HG02885 (cell line): ENCODE measurements around the gene PCBP3.
"Not testable (repeated sequence)": the region's sequence is repeated elsewhere in the genome, so short reads cannot be mapped to it uniquely, and the experiment has no call there.

ENCODE experiments used
- ATAC-seq: cut with Tn5 transposase; IDR thresholded peaks from one replicate; pipeline ENCODE4 v1.9.1; 2021; ENCODE audit warnings: mild to moderate bottlenecking; ENCODE audit not compliant: unreplicated experiment, poor library complexity

PCBP3 gene

DNA sequence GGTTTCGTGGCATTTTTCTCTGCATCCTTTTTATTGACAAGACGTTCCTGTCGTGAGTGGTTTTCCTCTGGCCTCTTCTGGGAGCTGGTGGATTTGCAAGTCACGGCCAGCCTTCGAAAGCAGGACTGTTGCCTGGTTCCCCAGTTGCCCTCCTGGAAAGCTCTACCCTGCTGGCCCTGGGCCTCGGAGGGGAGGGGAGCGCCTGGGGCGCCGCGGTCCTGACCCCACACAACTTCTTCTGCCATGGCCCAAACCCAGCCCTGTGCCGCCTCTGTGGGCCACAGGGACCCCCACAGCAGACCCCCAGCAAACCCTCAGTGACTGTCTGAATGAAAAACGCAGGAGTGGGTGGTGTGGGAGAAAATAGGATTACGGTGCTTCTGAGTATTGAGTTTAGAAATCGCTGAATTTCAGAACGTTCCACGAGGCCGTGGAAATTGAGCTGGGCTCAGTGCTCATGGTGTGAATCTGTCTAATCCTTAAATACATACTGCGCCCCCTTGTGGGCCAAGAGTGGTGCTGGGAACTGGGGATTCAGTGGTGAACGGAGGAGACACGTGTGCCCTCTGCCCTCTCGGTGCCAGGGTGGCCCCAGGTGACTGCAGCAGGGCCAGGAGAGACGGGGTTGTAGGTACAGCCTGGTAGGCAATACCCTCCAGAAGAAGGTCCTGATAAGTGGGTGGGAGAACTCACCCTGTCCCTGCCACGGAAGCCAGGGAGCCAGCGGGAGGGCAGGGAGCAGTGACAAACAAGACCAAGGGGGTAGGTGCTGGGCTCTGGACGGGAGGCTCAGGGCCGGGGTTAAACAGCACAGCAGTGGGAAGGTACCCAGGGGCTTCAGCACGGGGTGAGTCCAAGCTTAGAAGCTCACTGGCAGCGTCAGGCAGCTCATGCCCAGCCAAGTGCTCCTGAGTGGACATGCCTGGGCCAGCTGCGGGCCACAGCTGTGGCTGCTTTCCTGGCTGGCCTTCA, 236.9 kb downstream of the PCBP3 start:
- no peak for ATAC-seq

DNA sequence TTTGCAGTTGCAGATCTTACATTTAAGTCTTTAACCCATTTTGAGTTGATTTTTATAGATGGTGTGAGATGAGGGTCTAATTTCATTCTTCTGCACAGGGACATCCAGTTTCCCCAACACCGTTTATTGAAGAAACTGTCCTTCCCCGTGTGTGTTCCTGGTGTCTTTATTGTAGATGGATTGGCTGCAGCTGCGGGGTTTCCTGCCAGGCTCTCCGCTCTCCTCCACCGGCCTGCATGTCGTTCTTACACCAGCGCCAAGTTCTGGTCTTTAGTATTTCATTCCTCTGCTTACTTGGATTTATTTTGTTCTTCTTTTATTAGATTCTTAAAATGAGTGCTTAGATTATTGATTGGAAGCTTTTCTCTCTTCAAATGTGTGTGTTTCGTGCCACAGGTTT, 239.1 kb downstream of the PCBP3 start:
- ATAC-seq: no peak

DNA sequence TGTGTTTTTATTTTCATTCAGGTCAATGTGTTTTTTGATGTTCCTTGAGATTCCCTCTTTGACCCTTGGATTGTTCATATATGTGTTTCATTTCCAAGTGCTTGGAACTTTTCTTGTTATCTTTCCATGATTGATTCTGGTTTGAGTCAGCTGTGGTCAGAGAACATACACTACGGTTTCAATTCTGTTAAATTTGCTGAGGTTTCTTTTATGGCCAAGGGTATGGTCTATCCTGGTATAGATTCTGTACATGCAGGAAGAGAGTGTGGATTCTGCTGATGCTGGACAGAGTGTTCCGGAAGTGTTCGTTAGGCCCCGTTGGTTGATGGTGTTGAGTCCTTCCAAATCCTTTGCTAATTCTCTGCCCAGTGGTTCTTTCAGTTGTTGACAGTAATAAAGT, 239.6 kb downstream of the PCBP3 start:
- no peak for ATAC-seq

DNA sequence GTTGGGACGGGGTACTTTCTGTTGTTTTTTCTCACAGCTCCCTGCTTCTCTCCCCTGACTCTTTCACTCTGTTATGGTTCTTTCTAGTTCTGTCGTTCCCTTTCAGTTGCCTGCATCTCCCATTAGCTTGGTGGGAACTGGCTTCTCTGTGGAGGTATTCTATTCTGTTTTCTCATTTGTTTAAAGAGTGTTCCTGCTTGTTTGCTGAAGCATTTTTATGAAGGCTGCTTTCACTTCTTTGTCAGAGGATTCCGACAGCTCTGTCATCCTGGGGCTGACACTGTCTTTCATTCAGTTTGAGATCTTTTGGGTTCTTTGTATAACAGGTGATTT, 242.0 kb downstream of the PCBP3 start:
- no peak for ATAC-seq

DNA sequence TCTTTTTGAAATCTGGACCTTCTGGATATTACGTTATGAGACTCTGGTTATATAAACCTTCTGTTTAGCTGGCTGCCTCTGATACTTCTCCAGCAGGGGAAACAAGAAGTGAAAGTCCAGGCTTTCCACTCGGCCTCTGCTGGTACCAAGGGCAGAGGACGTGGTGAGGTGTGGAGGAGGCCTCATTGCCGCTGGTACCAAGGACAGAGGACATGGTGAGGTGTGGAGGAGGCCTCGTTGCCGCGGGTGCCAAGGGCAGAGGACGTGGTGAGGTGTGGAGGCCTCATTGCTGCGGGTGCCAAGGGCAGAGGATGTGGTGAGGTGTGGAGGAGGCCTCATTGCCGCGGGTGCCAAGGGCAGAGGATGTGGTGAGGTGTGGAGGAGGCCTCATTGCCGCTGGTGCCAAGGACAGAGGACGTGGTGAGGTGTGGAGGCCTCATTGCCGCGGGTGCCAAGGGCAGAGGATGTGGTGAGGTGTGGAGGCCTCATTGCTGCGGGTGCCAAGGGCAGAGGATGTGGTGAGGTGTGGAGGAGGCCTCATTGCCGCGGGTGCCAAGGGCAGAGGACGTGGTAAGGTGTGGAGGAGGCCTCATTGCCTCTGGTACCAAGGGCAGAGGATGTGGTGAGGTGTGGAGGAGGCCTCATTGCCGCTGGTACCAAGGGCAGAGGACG, 242.5 kb downstream of the PCBP3 start:
- not testable (repeated sequence) for ATAC-seq

DNA sequence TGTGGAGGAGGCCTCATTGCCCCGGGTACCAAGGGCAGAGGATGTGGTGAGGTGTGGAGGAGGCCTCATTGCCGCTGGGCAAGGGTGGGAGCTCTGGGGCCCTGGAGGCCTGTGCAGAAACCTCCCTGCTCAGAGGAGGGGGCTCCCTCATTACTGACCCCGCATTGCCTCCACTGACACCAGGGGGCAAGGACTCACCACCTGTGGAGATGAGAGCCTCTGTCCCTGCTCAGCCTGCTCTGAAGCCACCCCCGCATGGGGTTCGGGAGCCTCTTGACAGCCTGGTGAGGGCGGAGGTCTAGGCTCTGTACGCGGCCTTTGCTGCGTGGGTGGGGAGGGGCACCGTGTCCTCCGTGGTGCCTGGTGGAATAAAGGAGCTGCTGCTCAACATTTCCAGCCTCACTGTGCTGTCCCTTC, 243.1 kb downstream of the PCBP3 start:
- ATAC-seq: no peak

DNA sequence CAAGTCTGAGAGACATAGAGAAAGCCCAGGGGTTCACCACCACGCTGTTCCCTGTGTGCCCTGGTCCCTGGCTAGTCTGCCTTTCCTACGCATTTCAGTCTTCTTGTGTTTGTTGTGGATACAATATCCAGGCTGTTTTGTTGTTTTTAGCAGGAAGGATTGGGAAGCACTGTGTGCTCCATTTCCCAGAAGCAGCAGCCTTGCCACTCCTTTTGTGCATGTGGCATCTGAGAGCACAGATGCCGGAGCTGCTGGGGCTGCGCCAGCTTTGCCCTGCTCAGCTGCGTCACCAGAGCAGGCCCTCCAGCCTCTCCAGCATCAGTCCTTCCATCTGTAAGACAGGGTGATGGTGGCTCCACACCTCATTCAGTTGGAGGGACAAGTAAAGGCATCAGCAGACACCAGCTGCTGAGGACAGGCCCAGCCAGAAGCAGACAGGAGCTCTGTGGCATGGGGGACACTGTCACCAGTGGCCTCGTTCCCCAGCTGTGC, 243.6 kb downstream of the PCBP3 start:
- no peak for ATAC-seq

DNA sequence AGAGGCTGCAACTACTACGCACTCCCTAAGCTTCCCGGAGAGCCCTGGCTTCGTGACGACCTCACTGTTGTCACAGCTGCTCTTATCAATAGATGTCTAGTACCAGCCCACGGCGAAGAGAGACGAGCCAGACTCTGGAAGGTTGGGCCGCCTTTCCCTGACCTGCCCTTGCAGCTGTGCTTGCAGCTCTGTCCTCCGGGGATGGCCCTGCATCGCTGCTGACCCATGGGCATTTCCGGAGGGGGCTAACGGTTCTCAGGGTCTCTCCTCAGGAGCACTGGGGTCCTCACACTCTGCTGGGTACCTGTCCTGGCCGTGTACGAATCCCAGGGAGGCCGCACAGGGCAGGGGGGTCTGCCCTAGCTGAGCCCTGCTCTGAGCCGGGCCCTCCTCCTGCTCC, 244.3 kb downstream of the PCBP3 start:
- ATAC-seq: no peak

DNA sequence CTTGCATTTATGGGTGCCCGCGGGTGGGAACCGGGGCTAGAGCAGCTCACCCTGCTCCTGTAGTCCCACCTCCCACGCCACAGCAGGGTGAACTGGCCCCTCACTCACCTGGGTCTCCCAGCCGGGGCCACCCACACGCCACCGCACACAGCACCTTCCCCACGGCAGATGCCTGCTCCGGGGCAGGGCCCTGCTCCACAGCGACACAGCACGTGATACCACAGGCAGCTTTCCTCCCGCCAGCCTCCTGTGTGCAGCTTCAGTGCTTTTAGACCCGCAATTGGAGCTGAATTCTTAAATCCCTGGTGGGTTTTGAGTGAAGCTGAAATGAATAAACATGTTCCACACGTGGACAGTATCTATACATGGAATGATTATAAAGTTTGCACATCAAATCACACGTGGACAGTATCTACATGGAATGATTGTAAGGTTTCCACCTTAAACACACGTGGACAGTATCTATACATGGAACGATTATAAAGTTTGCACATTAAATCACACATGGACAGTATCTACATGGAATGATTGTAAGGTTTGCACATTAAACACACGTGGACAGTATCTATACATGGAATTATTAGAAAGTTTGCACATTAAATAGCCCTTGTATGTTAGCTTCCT, 245.0 kb downstream of the PCBP3 start:
- no peak for ATAC-seq

DNA sequence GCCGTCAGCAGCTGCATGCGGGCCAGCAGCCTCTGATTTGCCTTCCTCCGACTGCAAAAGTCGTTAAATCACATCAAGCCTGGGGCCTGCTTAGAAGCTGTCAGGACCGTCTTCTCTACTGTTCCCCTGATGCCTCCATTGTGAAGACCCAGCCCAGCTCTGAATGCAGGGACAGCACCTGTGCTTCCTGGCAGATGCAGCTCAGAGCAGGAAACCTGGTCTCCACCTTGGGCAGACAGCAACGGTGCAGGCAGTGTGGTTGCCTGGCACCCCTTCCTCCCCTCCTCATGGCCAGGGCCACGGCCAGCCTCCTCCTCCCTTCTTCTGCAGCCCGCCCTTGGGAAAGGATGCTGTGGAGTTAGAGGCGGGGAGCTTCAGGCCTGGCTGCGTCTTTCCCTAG, 245.7 kb downstream of the PCBP3 start:
- no peak for ATAC-seq

DNA sequence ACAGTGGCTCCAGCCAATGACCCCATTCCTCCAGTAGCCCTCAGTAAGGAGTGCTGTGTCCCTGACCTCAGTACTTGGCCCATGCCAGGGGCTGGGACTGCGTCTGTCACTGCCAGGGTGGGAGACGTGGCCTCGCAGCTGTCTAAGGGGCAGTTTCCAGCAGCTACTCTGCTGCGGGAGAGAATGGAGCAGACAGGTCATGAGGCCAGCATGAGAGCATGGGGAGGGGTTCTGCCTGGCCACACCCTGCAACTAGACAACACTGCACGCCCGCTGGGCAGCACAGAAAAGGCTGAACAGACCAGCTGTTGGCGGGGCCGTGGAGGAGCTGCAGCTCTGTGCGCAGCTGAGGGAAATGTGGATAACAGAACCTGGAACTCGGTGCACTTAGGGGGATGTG, 246.4 kb downstream of the PCBP3 start:
- no peak for ATAC-seq

DNA sequence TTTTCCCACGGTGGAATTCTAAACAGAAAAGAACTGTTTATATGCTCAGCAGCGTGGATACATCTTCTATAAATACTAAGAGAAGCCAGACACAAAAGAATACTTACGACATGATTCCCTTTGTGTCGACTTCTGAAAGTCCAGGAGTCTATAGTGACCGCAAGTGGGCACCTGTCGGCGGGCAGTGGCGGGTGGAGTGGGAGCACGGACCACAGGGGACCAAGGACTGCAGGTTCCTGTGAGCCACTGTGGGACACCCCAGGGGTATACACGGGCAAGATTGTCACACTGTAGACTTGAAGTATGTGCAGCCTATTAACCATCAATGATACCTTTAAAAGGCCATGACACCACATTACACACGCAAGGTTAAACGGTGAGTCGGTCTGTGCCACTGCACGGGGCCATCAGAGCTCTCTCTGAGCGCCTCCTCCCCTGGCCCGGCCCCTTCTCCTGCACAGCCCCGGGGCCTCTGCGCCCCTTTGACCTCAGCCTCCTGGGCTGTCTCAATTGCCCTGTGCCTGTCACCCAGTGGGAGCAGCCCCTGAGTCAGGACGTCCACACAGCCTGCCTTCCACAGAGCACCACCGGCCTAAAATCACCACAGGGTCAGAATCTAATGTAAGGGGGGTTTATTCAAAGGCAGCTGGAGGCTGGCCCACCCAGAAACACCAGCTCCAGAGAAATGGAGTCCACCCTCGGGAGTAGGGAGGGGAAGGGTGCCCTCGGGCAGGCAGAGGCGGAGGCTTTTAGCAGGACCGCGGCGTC, 248.0 kb downstream of the PCBP3 start:
- ATAC-seq: no peak

DNA sequence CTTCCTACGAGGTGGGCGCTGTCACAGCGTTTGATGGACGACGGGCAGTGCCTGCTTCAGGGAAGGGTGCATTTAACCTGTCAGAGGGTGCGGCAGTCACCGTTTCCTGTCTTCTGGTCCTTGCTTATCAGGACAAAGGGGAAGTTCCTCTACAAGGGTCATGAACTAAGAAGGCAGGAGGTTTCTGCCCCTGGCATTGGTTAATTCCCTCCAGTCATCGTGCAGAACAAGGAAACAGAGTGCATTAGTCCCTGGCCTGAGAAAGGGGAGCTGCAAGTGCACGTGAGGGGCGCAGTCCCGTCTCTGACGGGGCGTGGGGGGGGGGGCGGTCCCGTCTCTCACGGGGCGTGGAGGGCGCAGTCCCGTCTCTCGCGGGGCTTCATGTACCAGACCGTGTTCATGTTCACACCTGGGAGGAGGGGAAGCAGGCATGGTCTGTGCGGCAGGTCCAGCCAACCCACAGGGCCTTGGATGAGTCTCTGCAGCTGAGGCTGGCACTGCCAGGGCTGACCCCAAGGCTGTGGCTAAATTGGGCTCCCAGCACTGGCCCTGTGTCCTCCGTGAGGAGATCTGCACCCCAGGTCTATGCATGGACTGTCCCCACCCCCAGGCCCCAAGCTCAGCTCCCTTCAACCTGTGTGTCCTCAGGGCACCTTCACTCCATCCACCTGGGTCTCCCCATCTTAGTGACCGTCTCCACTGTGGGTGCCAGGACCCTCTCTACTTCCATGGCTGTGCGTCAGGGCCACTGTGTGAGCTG, 248.8 kb downstream of the PCBP3 start:
- ATAC-seq: no peak

DNA sequence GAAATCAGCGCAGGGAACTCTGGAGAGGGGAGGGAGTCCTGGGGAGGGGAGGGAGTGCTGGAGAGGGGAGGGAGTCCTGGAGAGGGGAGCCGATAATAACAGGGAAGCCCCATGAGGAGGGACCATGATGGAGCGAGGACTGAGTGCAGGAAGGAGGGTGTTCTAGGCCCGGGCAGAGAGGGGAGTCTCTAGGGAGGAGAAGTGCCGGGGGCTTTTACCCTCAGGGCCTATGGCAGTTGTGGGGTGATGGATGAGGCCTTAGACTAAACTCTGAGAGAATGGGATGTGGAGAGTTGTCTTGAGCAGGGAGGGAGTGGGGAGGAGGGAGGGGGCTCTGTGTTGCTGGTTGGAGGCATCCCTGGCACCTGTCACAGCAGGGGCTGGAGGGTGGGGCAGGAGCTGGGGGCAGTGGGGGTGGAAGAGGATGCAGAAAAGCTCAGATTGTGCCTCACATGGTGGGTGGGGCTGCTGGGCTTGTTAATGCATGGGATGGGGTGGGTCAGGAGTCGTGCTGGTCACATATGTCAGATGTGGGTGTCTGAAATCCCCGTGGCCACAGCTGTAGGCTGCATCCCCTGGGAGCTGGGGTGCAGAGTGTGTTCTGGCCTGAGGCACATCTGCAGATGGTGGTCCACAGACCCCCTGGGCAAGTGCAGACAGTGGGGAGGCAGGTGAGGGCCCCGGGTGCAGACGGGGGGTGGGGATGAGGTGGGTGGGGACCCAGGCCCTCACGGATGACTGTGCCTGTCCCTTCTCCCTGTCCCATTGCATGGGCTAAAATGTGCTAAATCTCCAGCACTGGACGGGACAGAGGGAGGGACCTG, 249.6 kb downstream of the PCBP3 start:
- no peak for ATAC-seq

DNA sequence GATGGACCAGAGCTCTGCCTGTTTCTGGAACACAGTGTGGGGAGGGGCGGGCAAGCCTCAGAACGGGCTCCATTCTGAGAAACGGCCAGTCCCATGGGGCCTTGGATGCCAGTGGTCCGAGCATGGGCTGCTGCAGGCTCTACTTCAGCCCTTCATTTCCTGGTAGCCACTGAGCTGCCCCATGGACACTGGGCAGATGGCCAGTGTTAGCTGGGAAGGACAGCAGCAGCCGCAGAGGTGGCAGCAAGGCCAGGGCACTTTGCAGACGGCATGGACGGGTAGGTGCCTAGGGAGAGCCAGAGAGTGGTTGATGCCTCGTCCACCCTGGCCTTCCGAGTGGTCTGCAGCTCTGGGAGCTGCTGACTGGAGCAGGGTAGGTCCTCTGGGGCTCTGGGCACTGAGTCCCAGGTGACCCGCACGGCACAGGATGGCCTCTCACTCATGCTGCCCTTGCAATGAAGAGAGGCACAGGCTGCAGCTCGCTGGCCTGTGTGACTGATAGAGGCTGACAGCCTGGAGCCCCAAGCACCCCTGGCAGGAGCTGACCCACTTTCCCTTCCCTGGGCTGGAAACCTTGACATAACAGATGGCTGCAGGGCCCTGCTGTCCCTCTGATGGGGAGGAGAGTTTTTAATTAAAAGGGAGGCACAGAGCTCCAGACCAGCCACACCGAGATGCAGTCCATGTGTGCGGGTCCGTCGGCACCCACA, 250.4 kb downstream of the PCBP3 start:
- no peak for ATAC-seq

DNA sequence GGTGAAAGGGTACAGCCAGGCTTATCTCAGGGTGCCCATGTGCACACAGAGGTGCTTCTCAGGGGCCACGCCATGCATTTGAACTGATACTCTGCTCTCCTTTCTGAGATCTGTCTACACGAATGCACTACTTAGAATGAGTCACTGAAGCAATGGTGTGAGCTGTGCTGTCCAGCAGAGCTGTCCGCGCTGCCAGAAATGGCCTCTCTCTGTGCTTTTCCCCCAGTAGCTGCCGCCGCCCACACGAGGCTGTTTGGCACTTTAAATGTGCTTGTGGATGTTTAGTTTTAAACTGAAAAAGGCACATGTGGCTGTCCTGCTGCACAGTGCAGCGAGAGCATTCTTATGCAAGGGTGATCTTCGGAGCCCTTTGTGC, 250.9 kb downstream of the PCBP3 start:
- ATAC-seq: no peak

DNA sequence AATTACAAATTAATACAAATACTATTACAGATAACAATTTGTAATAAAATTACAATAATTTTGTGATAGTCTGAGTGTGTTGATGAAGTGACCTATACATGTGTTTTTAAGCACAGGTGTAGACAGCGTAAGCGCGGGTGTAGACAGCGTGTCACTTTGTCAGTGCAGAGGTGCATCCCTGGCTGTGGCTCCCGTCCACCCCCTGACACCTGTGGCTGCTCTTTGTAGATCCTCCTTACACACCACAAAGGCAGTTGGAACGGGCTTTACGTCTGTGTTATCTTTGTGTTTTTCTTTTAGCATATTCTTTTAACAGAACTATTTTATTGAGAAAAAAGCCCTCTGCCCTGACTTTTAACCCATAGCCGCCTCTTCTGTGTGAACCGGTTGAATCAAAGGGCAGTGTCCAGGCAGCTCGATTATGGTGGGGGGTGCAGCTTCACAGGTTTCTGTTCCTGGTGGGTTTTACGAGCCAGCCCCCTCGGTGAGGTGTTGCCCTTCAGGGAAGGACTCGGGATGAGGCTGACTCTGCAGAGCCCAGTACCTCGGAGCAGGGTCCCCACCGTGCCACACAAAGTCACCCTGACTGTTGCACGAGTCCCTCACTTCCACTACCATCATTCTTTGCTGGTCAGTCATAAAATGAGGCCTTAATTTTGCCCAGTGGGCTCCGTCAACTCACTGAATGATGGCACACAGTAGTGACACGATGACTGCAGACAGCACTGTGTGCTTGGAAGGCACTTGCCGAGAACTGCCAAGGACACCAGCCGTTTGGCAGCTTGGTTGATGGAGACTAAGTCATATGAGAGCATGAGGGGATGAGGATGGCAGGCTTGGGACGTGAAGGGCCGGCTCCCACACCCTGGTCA, 251.6 kb downstream of the PCBP3 start:
- no peak for ATAC-seq
